Vagina (tissue), 2 donors: Measurements from ENCODE around the gene HASPIN. TPM values are rescaled to one million over a fixed set of nuclear protein-coding genes. Genes with fewer than 3 reads are reported as not detected.

ENCODE experiments used
- DNase-seq, 2 donors: peaks; one replicate each; pipeline ENCODE4 v3.0.0-alpha.2; 2017; ENCODE audit errors: extremely low spot score in 2 of 2
- H3K27ac ChIP-seq: fragments of 200-600 bp; sonication (generic); one replicate; pipeline ENCODE4 v1.5.1; 2019
- H3K27me3 ChIP-seq: fragments of 200-600 bp; sonication (generic); one replicate; pipeline ENCODE4 v1.5.1; 2019
- H3K36me3 ChIP-seq, 2 donors: fragments of 200-600 bp; sonication (generic); one replicate each; pipeline ENCODE4 v1.5.1; 2017 to 2019
- H3K4me1 ChIP-seq: fragments of 200-600 bp; sonication (generic); one replicate; pipeline ENCODE4 v1.5.1; 2019
- H3K4me3 ChIP-seq, 2 donors: fragments of 200-600 bp; sonication (generic); 1 replicate in 1 of 2; 2 replicates in 1 of 2; pipeline ENCODE4 v1.5.1; 2016 to 2019
- H3K9me3 ChIP-seq: fragments of 200-600 bp; sonication (generic); one replicate; pipeline ENCODE4 v1.5.1; 2019
- POLR2A ChIP-seq, 2 donors: fragments of 450-650 bp; IDR thresholded peaks; one replicate each; pipeline ENCODE4 v1.6.1; 2017; ENCODE audit warnings: antibody characterized with exemption in 2 of 2, mild to moderate bottlenecking in 2 of 2, moderate library complexity in 2 of 2
- POLR2AphosphoS5 ChIP-seq, 2 donors: sonication (generic); formaldehyde crosslinking; IDR thresholded peaks; one replicate each; pipeline ENCODE4 v1.9.0; 2017; ENCODE audit warnings: antibody characterized with exemption in 2 of 2, mild to moderate bottlenecking in 2 of 2, low read depth in 1 of 2; ENCODE audit not compliant: insufficient read depth in 1 of 2
- intact Hi-C: fragments of 100-400 bp; cut with DNase I; formaldehyde crosslinking; loops from one replicate; pipeline ENCODE4 v1.15.1; 2023
- total RNA-seq: library from RNA; depleted of rRNA; stranded (reverse); fragments of >200 nt; gene quantifications from one replicate; pipeline ENCODE4 v1.2.3, GENCODE V29; 2016
- TF ChIP-seq, protein P1 (sequence below), 3 experiments: fragments of 450-650 bp in 2 of 3; fragments of 200-600 bp in 1 of 3; sonication (generic) in 1 of 3; IDR thresholded peaks; one replicate each; pipeline ENCODE4 v1.5.1; 2017 to 2019; ENCODE audit warnings: antibody characterized with exemption in 3 of 3, mild to moderate bottlenecking in 2 of 3, moderate library complexity in 2 of 3

HASPIN gene
- total RNA-seq, 1 donor from 2014 or later: 0.74 TPM

DNA sequence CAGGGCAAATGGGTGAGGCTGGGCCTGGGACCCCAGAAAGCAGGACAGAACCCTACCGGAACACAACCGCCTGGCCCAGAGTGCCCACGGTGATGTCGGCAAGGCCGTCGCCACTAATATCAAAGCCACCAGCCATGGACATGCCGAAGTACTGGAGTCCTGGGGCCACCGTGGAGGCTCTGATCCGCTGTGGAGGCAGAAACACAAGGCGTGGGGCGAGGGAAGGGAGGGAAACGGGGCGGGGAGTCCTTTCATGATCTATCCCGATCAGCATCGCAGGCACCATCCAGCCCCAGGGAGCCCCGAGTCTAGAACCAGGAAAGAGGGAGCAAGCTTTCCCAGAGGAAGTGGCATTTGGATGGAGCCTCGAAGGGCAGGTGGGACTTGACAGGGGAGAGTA lies 26.6 kb downstream of the HASPIN start:
- no peaks in the 10 kb centered on the region for H3K36me3 ChIP-seq
- intact Hi-C loops: no loop called here
- DNase-seq: no peak
- no peak overlapping the region for H3K4me3 ChIP-seq
- TF ChIP-seq, protein P1, sequence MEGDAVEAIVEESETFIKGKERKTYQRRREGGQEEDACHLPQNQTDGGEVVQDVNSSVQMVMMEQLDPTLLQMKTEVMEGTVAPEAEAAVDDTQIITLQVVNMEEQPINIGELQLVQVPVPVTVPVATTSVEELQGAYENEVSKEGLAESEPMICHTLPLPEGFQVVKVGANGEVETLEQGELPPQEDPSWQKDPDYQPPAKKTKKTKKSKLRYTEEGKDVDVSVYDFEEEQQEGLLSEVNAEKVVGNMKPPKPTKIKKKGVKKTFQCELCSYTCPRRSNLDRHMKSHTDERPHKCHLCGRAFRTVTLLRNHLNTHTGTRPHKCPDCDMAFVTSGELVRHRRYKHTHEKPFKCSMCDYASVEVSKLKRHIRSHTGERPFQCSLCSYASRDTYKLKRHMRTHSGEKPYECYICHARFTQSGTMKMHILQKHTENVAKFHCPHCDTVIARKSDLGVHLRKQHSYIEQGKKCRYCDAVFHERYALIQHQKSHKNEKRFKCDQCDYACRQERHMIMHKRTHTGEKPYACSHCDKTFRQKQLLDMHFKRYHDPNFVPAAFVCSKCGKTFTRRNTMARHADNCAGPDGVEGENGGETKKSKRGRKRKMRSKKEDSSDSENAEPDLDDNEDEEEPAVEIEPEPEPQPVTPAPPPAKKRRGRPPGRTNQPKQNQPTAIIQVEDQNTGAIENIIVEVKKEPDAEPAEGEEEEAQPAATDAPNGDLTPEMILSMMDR (IDR thresholded peaks at IDR 0.05): no peak
- TF ChIP-seq POLR2A (IDR thresholded peaks at IDR 0.05) (no peak), POLR2AphosphoS5 (IDR thresholded peaks at IDR 0.05; ENCODE audit: insufficient read depth in 1 of 2, low read depth in 1 of 2) (no peak)
- H3K27me3 ChIP-seq: no peaks in the 10 kb centered on the region
- H3K9me3 ChIP-seq: no peaks in the 10 kb centered on the region
- no peak overlapping the region for H3K27ac ChIP-seq
- peaks cover 7% of the 10 kb centered on the region for H3K4me1 ChIP-seq

DNA sequence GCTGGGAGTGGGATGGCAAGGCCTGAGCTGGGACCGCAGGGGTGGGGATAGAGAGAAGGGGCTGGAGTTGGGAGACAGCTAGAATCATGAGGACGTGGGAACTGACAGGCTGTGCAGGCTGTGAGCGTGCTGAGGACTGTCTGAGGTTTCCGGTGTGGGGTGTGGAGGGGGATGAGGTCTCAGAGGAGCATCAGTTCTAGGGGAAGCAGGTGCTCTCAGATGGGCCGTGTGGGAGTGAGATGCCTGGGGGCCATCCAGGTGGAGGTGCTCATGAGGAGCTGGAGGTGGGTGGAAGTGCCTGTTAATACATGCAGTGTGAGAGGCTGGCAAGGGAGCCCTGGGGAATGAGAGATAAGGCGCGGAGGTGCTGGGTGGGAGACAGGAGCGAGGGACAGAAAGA lies 27.2 kb downstream of the HASPIN start:
- Histone ChIP-seq H3K36me3 (no peaks in the 10 kb centered on the region), H3K4me1 (peaks cover 11% of the 10 kb centered on the region), H3K27ac (no peak overlapping the region), H3K9me3 (no peaks in the 10 kb centered on the region), H3K27me3 (no peaks in the 10 kb centered on the region), H3K4me3 (no peak overlapping the region)
- no peak for DNase-seq
- intact Hi-C loops: no loop called here
- TF ChIP-seq POLR2AphosphoS5 (IDR thresholded peaks at IDR 0.05; ENCODE audit: insufficient read depth in 1 of 2, low read depth in 1 of 2): no peak
- TF ChIP-seq, protein P1 (IDR thresholded peaks at IDR 0.05): no peak
- TF ChIP-seq POLR2A (IDR thresholded peaks at IDR 0.05): no peak

DNA sequence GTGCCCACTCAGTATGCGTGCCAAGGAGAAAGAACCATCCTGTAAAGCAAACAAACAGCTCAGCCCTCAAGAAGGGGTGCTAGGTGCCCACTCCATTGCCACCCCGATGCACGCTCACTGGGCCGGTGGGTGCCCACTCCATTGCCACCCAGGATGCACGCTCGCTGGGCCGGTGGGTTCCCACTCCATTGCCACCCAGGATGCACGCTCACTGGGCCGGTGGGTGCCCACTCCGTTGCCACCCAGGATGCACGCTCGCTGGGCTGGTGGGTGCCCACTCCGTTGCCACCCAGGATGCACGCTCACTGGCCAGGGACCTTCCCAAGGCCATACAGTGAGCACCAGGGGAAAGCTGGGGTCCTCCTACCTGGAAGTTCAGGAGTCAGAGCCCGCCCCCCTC lies 28.1 kb downstream of the HASPIN start:
- Histone ChIP-seq H3K27me3 (no peaks in the 10 kb centered on the region), H3K9me3 (no peaks in the 10 kb centered on the region), H3K4me3 (no peak overlapping the region), H3K4me1 (peaks cover 11% of the 10 kb centered on the region), H3K36me3 (no peaks in the 10 kb centered on the region), H3K27ac (no peak overlapping the region)
- no peak for TF ChIP-seq POLR2AphosphoS5 (IDR thresholded peaks at IDR 0.05; ENCODE audit: insufficient read depth in 1 of 2, low read depth in 1 of 2)
- TF ChIP-seq, protein P1 (IDR thresholded peaks at IDR 0.05): no peak
- no peak for TF ChIP-seq POLR2A (IDR thresholded peaks at IDR 0.05)
- intact Hi-C loops: no loop called here
- no peak for DNase-seq

DNA sequence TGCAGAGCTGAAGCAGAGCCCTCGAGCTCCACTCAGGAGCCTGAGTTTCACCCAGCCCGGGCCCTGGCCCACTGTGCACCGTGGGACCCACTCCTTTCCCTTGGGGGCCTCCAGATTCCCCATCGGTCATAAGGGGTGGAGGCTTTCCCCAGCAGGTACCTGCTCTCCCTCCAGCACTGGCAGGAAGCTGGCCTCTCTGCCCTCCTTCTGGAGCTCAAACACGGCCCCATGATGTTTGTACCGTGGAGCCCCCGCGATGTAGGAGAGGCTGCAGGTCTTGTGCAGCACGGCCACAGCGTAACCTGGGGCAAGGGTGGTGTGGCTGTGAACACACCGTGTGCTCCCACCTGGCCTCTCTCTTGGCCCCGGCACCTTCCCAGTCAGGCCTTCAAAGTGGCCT lies 29.9 kb downstream of the HASPIN start:
- H3K27ac ChIP-seq: no peak overlapping the region
- no peaks in the 10 kb centered on the region for H3K9me3 ChIP-seq
- TF ChIP-seq POLR2A (IDR thresholded peaks at IDR 0.05) (no peak), POLR2AphosphoS5 (IDR thresholded peaks at IDR 0.05; ENCODE audit: insufficient read depth in 1 of 2, low read depth in 1 of 2) (no peak)
- TF ChIP-seq, protein P1 (IDR thresholded peaks at IDR 0.05): no peak
- intact Hi-C loops: no loop called here
- no peak for DNase-seq
- H3K4me3 ChIP-seq: no peak overlapping the region
- H3K27me3 ChIP-seq: no peaks in the 10 kb centered on the region
- peaks cover 11% of the 10 kb centered on the region for H3K4me1 ChIP-seq
- no peaks in the 10 kb centered on the region for H3K36me3 ChIP-seq

DNA sequence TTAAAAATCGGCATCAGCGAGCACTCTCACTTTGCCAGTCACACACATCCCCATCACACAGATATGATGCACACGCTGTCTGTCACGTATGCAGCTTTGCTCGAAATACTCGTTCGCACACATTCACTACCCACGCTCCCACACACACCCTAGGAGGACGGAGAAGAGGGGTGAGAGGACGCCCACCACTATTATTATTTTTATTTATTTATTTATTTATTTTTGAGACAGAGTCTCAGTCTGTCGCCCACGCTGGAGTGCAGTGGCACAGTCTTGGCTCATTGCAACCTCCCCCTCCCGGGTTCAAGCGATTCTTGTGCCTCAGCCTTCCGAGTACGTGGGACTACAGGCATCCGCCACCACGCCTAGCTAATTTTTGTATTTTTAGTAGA lies 30.4 kb downstream of the HASPIN start:
- intact Hi-C loops: no loop called here
- no peaks in the 10 kb centered on the region for H3K9me3 ChIP-seq
- no peak for DNase-seq
- no peak overlapping the region for H3K4me3 ChIP-seq
- H3K4me1 ChIP-seq: peaks cover 11% of the 10 kb centered on the region
- TF ChIP-seq, protein P1 (IDR thresholded peaks at IDR 0.05): no peak
- no peak for TF ChIP-seq POLR2A (IDR thresholded peaks at IDR 0.05)
- H3K27me3 ChIP-seq: no peaks in the 10 kb centered on the region
- no peak overlapping the region for H3K27ac ChIP-seq
- no peaks in the 10 kb centered on the region for H3K36me3 ChIP-seq
